GM12873 (cell line): ENCODE results near the gene CCT6B.
A peak's percentile ranks its signal among the peaks of the same experiment; 100 is the strongest.

Experiments used
- TF ChIP-seq, protein P1 (sequence below): IDR thresholded peaks from 2 replicates; pipeline ENCODE4 v1.5.1; 2012; ENCODE audit warnings: low read depth, mild to moderate bottlenecking, moderate library complexity, low read length, control low read depth; ENCODE audit not compliant: insufficient read depth; ENCODE audit errors: missing control alignments

The CCT6B gene

DNA sequence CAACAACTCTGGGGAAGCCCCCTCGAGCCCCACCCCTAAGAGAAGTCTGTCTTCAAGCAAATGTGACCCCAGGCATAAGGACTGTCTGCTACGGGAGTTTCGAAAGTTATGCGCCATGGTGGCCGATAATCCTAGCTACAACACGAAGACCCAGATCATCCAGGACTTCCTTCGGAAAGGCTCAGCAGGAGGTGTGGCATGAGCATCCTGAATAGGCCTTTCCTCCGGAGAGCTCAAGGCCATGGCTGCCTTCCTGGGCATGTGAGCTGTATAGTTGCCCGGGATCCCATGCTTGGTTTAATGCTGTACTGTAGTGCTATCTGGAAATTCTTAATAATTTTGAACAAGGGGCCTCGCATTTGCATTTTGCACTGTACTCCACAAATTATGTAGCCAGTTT is 28.2 kb upstream of the CCT6B start:
- TF ChIP-seq, protein P1, sequence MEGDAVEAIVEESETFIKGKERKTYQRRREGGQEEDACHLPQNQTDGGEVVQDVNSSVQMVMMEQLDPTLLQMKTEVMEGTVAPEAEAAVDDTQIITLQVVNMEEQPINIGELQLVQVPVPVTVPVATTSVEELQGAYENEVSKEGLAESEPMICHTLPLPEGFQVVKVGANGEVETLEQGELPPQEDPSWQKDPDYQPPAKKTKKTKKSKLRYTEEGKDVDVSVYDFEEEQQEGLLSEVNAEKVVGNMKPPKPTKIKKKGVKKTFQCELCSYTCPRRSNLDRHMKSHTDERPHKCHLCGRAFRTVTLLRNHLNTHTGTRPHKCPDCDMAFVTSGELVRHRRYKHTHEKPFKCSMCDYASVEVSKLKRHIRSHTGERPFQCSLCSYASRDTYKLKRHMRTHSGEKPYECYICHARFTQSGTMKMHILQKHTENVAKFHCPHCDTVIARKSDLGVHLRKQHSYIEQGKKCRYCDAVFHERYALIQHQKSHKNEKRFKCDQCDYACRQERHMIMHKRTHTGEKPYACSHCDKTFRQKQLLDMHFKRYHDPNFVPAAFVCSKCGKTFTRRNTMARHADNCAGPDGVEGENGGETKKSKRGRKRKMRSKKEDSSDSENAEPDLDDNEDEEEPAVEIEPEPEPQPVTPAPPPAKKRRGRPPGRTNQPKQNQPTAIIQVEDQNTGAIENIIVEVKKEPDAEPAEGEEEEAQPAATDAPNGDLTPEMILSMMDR: no peak

DNA sequence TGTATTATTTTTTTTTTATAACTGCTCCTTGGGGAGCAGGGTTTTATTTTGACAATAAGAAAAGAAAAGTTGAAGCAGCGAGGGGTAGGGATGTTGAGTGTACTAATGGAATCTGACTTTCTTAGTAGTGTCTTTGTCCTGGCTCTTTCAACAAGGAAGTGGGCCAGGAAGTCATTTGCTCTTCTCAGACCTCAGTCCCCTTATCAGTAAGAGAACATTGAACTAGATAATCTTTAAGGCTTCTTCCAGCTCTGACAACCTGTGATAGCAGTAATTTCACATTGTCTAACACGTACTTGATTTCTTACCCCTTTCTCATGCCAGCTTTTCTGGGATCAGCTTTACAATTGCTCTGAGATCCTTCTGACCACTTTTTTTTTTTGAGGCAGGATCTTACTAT is 27.4 kb upstream of the CCT6B start:
- TF ChIP-seq, protein P1: no peak

DNA sequence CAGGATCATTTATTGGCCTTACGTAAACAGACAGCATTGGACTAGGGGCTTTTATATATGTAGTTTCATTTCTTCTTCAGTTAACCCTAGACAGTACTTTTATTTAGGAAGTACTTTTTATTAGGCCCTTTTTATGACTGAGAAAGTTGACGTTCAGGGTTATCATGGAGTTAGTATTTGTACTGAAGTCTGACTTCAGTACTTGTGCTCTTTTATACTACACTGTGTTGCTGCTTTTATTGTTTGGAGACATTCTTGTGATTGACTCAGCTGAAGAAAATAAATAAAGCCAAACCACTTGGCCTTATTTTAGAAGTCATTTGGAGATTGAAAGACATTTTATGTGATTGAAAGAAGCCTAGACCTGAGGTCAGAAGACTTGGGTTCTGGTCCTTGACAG is 26.0 kb upstream of the CCT6B start:
- TF ChIP-seq, protein P1: no peak

DNA sequence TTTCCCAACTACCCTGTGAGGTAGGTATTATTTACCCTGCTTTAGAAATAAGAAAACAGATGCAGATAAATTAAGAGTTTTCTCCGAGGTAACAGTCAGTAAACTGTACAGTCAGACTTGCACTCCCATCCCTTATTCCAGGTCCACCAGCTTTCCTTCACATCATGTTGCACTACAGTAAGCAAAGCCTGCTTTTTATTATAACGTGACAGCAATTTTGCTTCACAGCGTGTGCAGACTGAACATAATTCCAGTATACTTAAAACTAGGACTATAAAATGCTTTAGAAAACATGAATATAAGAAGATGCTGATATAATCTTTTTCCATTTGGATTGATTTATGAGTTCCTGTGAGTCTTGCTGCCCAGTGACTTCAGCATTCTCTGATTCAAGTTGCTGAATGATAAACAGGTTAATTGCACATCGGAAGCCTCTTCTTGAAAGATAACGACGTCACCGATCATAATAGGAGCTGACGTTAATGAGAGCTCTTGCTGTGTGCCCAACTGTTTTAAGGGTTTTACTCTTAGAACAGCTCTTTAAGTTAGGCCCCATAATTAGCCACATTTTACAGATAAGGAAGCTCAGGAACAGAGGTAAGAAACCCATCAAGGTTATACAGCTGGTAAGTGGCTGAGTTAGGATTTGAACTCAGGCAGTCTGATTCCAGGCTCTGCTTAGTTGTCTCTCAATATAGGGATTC is 20.4 kb upstream of the CCT6B start:
- TF ChIP-seq, protein P1: no peak

DNA sequence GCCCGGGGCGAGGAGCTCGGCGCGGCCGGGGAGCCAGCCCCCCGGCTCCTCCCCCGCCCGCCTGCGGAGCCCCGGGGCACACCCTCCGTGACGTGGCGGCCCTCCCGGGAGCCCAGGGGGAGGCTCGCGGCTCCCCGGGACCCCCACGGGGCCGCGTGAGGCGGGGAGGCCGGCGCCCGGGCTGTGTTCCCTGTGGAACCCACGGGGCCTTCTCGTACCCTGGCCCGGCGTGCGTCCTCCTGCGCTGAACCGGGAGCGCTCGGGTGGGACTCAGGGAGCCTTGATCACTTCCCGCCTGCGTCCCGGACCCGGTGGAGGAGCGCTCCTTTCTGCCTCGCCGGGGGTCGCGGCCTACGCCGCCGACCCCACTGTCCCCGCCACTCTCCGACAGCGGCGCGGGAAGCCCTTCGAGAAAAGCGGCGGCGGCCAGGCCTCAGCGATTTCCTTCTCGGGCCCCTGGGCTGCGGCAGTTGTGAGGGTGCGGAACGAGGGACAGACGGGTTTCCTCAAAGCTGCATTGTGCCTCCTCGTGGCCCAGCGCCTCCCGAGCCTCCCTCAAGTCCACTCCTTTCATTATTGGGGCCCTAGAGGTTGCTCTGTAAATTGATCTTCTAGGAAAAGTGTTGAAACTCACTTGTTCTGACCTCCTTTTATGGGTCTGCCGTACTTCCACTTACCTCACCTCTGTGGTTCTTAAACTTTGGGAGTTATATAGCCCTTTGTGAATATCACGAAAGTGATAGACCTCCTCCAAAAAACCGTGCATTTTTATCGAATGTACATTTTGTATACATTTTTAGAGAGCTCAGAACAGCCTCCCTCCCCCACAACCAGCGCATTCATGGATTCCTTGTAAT is 19.6 kb upstream of the CCT6B start:
- TF ChIP-seq, protein P1: peak; percentile 58

DNA sequence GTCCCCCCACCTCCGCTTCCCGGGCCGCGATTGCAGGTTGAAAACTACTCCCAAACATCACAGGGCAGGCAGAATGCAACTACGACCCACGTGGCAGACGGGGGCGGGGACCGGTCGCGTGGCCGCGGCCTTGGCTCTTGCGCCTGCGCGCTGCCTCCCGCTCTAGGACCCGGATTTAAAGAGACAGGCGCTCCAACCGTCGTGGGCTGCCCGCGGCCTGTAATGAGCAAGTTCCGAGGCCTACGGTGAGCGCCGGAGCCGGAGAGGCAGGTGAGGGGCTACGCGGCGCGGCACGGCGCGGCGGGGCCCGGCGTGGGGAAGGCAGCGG is 19.1 kb upstream of the CCT6B start, which contains the start of gene LIG3:
TSS of gene LIG3 (plus strand) at position 160 of the 328 bp plus-strand sequence. CDS start 2,494 bp downstream, outside the sequence.
- TF ChIP-seq, protein P1: no peak

DNA sequence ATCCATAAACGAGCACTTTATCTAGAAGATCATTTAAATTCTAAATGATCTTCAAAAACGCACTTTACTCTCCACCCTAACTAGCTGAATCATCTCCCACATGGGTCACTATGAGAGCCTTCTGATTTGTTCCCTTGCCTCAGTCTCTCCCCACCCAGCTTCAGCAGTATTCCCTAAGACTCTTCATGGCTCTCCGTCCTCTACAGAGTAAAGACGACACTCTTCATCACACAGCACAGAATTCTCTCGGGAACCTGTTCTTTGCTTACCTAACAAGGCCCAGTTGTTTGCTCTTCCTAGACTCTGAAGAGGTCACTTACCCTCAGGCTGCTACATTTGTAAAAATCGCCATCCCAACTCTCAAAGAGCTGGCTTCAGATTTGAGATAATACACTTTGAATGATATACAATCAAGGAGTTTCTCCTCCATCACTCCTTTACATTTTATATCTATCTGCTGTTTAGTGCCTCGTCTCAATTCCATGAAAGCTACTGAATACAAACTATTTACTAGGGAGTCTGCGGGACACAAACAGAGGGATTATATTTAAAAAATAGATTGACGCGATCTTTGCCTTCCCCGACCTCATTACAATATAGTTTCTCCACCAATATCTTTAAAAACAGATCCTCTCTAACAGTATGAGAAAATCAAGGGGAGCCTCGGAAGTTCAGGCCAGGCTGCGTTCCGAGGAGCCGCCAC is 18.5 kb upstream of the CCT6B start:
- TF ChIP-seq, protein P1: no peak
